GM12878 (cell line): ENCODE data around the gene PSMF1. TPM values are rescaled to one million over a fixed set of nuclear protein-coding genes. Genes with fewer than 3 reads are reported as not detected.

Source experiments
- ATAC-seq: fragments of 200-7000 bp; cut with Tn5 transposase; 3 replicates; pipeline ENCODE4 v1.9.1; 2020; ENCODE audit warnings: mild to moderate bottlenecking, moderate library complexity
- BruUV-seq: library from RNA; stranded (reverse); fragments of 400-500 nt; replicated peaks from 2 replicates; lab custom pipeline; 2021; lab: Mats Ljungman, UMichigan
- CTCF ChIA-PET: fragments of 300-600 bp; sonication (Branson Sonifier 250); formaldehyde crosslinking; extraction: SDS; loops from one replicate; lab custom pipeline; 2021; ENCODE audit warnings: inconsistent platforms; lab: Yijun Ruan, JAX
- POLR2A ChIA-PET: fragments of 350-600 bp; formaldehyde crosslinking; extraction: SDS; loops from one replicate; lab custom pipeline; 2021; ENCODE audit warnings: inconsistent platforms; lab: Charles Lee
- RAD21 ChIA-PET: fragments of 300-600 bp; sonication (Branson Sonifier 250); formaldehyde crosslinking; loops from one replicate; lab custom pipeline; 2023; ENCODE audit warnings: antibody characterized with exemption; ENCODE audit not compliant: unreplicated experiment; lab: Charles Lee
- SMC1A ChIA-PET: fragments of 300-600 bp; sonication (Branson Sonifier 250); formaldehyde crosslinking; loops from one replicate; lab custom pipeline; 2023; ENCODE audit not compliant: unreplicated experiment, uncharacterized antibody; lab: Charles Lee
- DNase-seq: peaks from one replicate; pipeline ENCODE4 v3.0.0-alpha.2; 2011; ENCODE audit warnings: low read depth, low spot score
- FAIRE-seq: peaks from 3 replicates; lab custom pipeline; 2011; peaks lifted over from hg19 to GRCh38; lab: Jason Lieb, UNC
- H2AFZ ChIP-seq: 2 replicates; pipeline ENCODE4 v1.6.0; 2011; ENCODE audit warnings: low read depth, low read length, control low read depth; ENCODE audit not compliant: control insufficient read depth
- H3K27ac ChIP-seq: 2 replicates; pipeline ENCODE4 v1.5.1; 2011; ENCODE audit warnings: control low read depth; ENCODE audit not compliant: control insufficient read depth, insufficient read depth
- H3K27me3 ChIP-seq, 2 experiments: replicated peaks in 1 of 2; 2 replicates each; pipeline versions ENCODE4 v1.6.0 to v1.6.1; 2011; ENCODE audit warnings: low read length in 1 of 2; ENCODE audit not compliant: control insufficient read depth in 2 of 2, insufficient read depth in 2 of 2
- H3K36me3 ChIP-seq, 2 experiments: 2 replicates each; pipeline ENCODE4 v1.5.1; 2011; ENCODE audit warnings: low read length in 1 of 2; ENCODE audit not compliant: control insufficient read depth in 2 of 2, insufficient read depth in 2 of 2
- H3K4me1 ChIP-seq: 2 replicates; pipeline ENCODE4 v1.6.1; 2011; ENCODE audit warnings: mild to moderate bottlenecking, low read length, moderate library complexity, mixed read lengths; ENCODE audit not compliant: control insufficient read depth, insufficient read depth
- H3K4me2 ChIP-seq: 2 replicates; pipeline ENCODE4 v1.6.0; 2011; ENCODE audit warnings: control low read depth; ENCODE audit not compliant: control insufficient read depth, insufficient read depth
- H3K4me3 ChIP-seq: fragments of 200-600 bp; sonication (generic); 2 replicates; pipeline ENCODE4 v1.5.1; 2016
- H3K79me2 ChIP-seq: 2 replicates; pipeline ENCODE4 v1.6.0; 2011; ENCODE audit warnings: low read length; ENCODE audit not compliant: control insufficient read depth, insufficient read depth
- H3K9ac ChIP-seq: 2 replicates; pipeline ENCODE4 v1.8.0; 2011; ENCODE audit warnings: low read length, control low read depth, mixed read lengths; ENCODE audit not compliant: control insufficient read depth, insufficient read depth
- H3K9me3 ChIP-seq: replicated peaks from 3 replicates; pipeline ENCODE4 v1.5.1; 2011; ENCODE audit warnings: mild to moderate bottlenecking, low read length; ENCODE audit not compliant: control insufficient read depth, insufficient read depth
- H4K20me1 ChIP-seq: 2 replicates; pipeline ENCODE4 v1.6.0; 2011; ENCODE audit not compliant: control insufficient read depth, insufficient read depth
- BHLHE40 ChIP-seq, 2 experiments: fragments of 450-650 bp in 1 of 2; IDR thresholded peaks; 2 replicates each; pipeline ENCODE4 v1.6.1; 2011 to 2017; ENCODE audit warnings: low read depth in 2 of 2, borderline replicate concordance in 1 of 2, improper control_type of control experiment in 1 of 2, low read length in 1 of 2, mild to moderate bottlenecking in 1 of 2
- EZH2 ChIP-seq: IDR thresholded peaks from 2 replicates; pipeline ENCODE4 v1.6.1; 2012; ENCODE audit warnings: low read depth, mild to moderate bottlenecking, control low read depth, inconsistent platforms, low read length, borderline replicate concordance; ENCODE audit not compliant: control insufficient read depth
- JUND ChIP-seq: IDR thresholded peaks from 2 replicates; pipeline ENCODE4 v1.6.1; 2012; ENCODE audit warnings: low read depth, mild to moderate bottlenecking, low read length, improper control_type of control experiment, moderate library complexity
- MTA3 ChIP-seq: IDR thresholded peaks from 2 replicates; pipeline ENCODE4 v1.6.1; 2012; ENCODE audit warnings: low read length, inconsistent platforms, borderline replicate concordance
- TCF3 ChIP-seq: IDR thresholded peaks from 2 replicates; pipeline ENCODE4 v1.6.1; 2012; ENCODE audit warnings: low read depth, mild to moderate bottlenecking, low read length, borderline replicate concordance; ENCODE audit not compliant: insufficient read depth
- YY1 ChIP-seq: IDR thresholded peaks from 2 replicates; pipeline ENCODE4 v1.6.1; 2011; ENCODE audit warnings: low read depth, mild to moderate bottlenecking, low read length
- in situ Hi-C: fragments of 300-500 bp; cut with MboI; formaldehyde crosslinking; loops from 9 replicates; pipeline ENCODE4 v1.14.3; 2018; ENCODE audit warnings: mixed read lengths
- intact Hi-C: fragments of 100-400 bp; cut with micrococcal nuclease; formaldehyde crosslinking; loops from one replicate; pipeline ENCODE4 v1.14.2; 2022; ENCODE audit not compliant: unreplicated experiment
- polyA plus RNA-seq, 11 experiments: library from polyadenylated mRNA; depleted of rRNA in 4 of 11; unstranded in 6 of 11; stranded (reverse) in 5 of 11; fragments of >200 nt; fragmentation: Nextera tagmentation in 4 of 11; fragmentation: Illumina TruSeq in 1 of 11; extraction: Ambion mirVana in 4 of 11; extraction: Trizol in 1 of 11; gene quantifications; 1 replicate in 1 of 11; 2 replicates in 10 of 11; pipeline versions ENCODE4 v1.2.1 to v1.2.3, GENCODE V29; 2011 to 2016; ENCODE audit warnings: inconsistent platforms in 2 of 11, missing spikeins in 2 of 11, low read depth in 1 of 11
- total RNA-seq, 4 experiments: library from RNA; depleted of rRNA in 3 of 4; stranded (reverse); fragments of >200 nt in 3 of 4; fragmentation: Illumina TruSeq in 1 of 4; extraction: Trizol in 1 of 4; gene quantifications; 2 replicates each; pipeline versions ENCODE4 v1.2.1 to v1.2.3, GENCODE V29; 2013 to 2021

PSMF1 gene
- total and polyA plus RNA-seq, 10 of the 15 experiments (the other 5 are each of a cell fraction or from before 2014, with no cell fraction given), result 14.2 to 173 (median 40.6) TPM

DNA sequence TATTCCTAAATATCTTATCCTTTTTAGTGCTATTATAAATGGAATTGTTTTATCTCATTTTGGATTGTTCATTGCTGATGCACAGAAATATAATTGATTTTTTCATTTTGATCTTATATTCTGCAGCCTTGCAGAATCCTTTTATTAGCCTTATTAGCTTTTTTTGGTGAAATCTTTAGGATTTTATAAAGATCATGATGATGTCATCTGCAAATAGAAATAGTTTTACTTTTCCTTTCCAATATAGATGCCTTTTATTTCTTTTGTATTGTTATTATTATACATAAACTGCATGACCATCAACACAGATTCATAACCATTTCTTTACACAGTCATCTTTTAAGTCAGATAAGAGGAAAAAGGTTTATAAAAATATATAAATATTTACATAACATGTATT, 16.9 kb upstream of the PSMF1 start:
- no peak for DNase-seq
- POLR2A ChIA-PET, result no interaction called here
- H3K27ac ChIP-seq, result no peak overlapping the region
- SMC1A ChIA-PET, result interaction anchor here (1.0 kb wide), 1 partner anchor 23 kb away, joined by 3 read pairs; no protein-coding TSS in a partner anchor
- H3K9ac ChIP-seq, result no peak overlapping the region
- CTCF ChIA-PET, result interaction anchor here (1.6 kb wide), 1 partner anchor 8 kb away, joined by 6 read pairs; no protein-coding TSS in a partner anchor
- no peaks in the 10 kb centered on the region for H3K9me3 ChIP-seq
- no peaks in the 10 kb centered on the region; a peak in 2 of 4 replicates for H3K27me3 ChIP-seq
- TF ChIP-seq MTA3, result no peak
- no peak for TF ChIP-seq YY1
- no peak for TF ChIP-seq JUND
- TF ChIP-seq TCF3, result no peak
- TF ChIP-seq BHLHE40 (IDR thresholded peaks at IDR 0.05; ENCODE audit: borderline replicate concordance in 1 of 2, low read depth in 2 of 2, low read length in 1 of 2), result no peak
- RAD21 ChIA-PET, result no interaction called here
- no peak overlapping the region for H2AFZ ChIP-seq
- in situ Hi-C loops, result no loop called here
- FAIRE-seq, result no peak
- no peaks in the 10 kb centered on the region for H3K36me3 ChIP-seq
- no peaks in the 10 kb centered on the region for H4K20me1 ChIP-seq
- no peak for ATAC-seq
- no peak overlapping the region for H3K4me3 ChIP-seq
- H3K4me1 ChIP-seq, result no peaks in the 10 kb centered on the region
- H3K4me2 ChIP-seq, result no peak overlapping the region
- BruUV-seq, result no TSS peak
- no peaks in the 10 kb centered on the region for H3K79me2 ChIP-seq
- intact Hi-C loops, result no loop called here

DNA sequence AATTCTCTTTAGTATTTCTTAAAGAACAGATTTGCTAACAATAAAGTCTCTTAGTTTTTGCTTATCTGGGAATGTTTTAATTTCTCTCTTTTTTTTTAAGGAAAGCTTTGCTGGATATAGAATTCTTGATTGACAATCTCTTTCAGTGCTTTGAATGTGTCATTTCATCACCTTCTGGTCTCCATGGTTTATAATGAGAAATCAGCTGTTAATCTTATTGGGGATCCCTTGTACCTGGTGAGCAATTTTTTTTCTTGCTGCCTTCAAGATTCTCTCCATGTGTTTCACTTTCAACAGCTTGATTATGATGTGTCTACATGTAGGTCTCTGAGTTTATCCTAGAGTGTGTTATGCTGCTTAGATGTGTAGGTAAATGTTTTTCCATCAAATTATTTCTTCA, 16.4 kb upstream of the PSMF1 start:
- CTCF ChIA-PET, result no interaction called here
- no peaks in the 10 kb centered on the region for H3K79me2 ChIP-seq
- SMC1A ChIA-PET, result no interaction called here
- no peaks in the 10 kb centered on the region for H3K9me3 ChIP-seq
- H2AFZ ChIP-seq, result no peak overlapping the region
- H3K27ac ChIP-seq, result no peak overlapping the region
- intact Hi-C loops (no loop called here), in situ Hi-C loops (no loop called here)
- no peak for TF ChIP-seq EZH2
- no peak for DNase-seq
- no peak overlapping the region for H3K4me3 ChIP-seq
- POLR2A ChIA-PET, result no interaction called here
- H3K9ac ChIP-seq, result no peak overlapping the region
- no TSS peak for BruUV-seq
- ATAC-seq, result no peak
- no peaks in the 10 kb centered on the region; a peak in 2 of 4 replicates for H3K27me3 ChIP-seq
- H3K36me3 ChIP-seq, result no peaks in the 10 kb centered on the region
- no peaks in the 10 kb centered on the region for H4K20me1 ChIP-seq
- no peak for FAIRE-seq
- no peaks in the 10 kb centered on the region for H3K4me1 ChIP-seq
- no peak overlapping the region for H3K4me2 ChIP-seq
- RAD21 ChIA-PET, result no interaction called here
